Stimulated activated CD8-positive, alpha-beta memory T cell treated with anti-CD3 and anti-CD28 coated beads, Interleukin-7, amount 100 ng/mL, for 24 hours (primary cell): ENCODE data around the gene VWA7.

ENCODE experiments used
- DNase-seq: peaks from one replicate; pipeline ENCODE4 v3.0.0-alpha.2; 2020; ENCODE audit warnings: low read depth

VWA7 gene

DNA sequence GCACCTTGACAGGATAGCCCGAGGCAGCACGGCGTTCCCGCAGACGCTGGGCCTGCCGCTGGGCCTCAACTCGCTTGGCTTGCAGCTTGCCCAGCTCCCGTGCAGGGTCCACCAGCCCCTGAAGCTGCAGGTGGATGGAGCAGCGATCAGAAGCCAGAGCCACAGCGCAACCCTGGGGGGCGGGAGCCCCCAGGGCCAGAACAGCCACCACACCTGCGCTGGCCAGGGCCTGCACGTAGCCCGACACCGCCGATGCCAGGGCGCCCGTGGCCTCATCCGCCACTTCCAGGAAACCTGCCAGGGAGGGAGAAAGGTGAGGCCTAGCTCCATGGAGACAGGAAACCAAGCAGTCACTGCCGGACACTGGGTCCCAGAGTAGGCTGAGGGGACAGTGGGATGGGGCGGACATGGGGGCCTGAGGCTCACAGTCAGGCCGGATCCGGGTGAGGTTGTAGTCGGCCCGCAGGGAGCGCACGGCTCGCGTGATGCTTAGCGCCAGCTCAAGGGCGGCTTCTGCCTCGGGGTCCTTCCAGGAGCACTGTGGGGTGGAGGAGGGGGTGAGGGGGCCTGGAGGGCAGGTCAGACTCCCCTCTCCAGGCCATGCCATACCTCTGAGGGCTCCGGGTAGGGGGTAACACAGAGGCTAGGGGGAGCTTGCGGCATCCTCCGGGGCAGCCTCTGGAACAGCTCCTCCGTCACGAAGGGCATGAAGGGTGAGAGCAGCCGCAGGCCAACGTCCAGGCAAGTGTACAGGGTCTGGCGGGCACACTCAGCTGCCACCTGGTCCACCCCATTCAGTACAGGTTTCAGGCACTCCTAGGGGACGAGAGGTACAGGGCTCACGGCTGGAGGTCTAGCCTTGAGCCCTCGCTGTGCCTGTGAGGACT, 2.1 kb upstream of the VWA7 start:
- DNase-seq: no peak

- DNase-seq: no peak
These were observed 1.1 kb upstream of the VWA7 start for GRCh38 chr6:31778193-31778592.

DNA sequence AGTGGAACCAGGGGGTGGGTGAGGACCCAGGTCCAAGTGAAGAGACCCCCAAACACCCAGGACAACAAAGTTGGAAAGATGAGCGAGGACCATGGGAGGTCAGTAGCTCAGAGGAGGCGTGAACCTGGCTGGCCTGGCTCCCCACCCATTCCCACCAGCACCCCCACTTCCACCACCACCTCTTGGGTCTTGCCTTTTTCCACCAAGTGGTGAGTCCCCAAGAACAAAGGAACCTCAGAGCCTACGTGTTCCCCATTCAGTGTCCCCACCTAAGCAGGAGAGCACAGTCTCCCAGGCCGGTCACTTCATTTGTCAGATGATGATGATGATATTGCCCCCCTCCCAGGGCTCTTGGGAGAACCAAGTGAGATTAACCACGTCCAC, 531 bp upstream of the VWA7 start:
- DNase-seq: no peak

DNA sequence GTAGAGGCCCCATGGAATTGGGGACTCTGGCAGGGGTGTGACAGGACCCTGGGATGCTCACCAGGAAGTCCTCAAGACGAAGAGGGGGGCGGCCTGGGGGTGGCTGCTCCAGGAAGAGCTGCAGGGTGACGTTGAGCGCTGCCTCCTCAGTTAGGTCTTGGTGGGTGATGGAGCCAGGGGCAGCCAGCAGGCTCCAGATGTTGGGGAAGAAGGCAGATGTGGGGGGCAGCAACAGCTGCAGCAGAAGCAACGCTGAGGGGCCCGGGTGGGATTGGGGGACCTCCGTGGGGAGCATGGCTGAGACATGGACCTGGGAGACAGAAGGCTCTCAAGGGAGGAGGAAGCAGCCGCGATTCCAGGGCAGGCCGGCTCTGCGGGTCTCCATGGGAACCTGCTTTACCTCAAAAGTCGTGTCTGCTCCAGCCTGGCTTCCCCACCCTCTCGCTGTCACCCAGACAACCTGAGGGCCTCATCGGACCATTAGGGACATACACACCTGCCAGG, 591 bp downstream of the VWA7 start:
- DNase-seq: no peak

DNA sequence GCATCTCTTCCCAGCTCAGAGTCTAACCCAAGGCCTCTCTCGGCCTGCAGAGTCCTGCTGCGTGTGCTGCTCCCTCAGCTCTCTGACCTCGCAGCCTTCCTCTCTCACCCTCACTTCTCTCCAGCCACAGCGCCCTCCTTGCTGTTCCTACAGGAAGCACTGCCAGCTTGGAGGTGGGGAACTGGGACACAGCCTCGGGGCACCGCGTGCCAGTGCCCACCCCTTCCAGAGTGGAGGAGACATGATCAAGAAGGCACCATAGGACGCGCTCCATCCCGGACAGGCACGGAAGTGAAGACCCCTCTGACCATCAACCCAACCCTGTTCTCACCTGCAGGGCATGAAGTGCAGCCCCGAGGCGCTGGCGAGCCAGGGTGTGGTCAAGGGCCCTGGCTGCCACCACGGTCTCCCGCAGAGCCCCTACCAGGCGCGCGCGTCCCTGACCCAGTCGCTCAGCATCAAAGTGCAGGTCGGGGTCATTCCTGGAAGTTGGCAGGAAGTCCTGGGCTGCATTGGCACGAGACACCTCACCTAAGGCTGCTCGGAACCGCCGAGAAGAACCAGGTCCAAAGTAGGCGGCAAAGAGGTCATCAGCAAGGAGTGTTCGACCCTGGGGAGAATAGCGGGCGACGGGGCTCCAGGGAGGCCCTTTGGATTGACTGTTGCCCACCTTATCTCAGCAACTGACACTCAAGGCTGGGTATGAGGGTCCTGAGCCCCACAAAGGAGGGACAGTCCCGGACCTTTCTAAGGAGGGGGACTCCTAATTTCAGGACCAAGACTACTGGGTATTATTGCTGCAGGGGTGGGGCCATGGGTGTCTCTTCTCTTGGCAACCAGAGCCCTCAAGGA, 1.3 kb downstream of the VWA7 start:
- DNase-seq: no peak

GRCh38 chr6:31775184-31775583, 1.9 kb downstream of the VWA7 start:
- no peak for DNase-seq

GRCh38 chr6:31771992-31772358, 5.2 kb downstream of the VWA7 start:
- no peak for DNase-seq

DNA sequence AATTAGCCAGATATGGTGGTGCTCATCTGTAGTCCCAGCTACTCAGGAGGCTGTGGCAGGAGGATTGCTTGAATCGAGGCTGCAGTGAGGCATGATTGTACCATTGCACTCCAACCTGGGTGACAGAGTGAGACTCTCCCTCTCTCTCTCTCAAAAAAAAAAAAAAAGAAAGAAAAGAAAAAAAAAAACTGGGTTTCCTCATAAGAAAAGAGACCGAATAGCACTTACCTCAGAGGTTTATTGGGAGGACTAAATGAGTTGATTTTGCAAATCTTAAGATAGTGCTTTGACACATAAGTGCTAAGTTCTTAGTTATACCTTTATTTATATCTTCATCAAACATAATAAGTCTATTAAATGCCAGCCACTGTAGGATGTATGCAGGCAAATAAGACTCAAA, 6.3 kb downstream of the VWA7 start:
- no peak for DNase-seq

DNA sequence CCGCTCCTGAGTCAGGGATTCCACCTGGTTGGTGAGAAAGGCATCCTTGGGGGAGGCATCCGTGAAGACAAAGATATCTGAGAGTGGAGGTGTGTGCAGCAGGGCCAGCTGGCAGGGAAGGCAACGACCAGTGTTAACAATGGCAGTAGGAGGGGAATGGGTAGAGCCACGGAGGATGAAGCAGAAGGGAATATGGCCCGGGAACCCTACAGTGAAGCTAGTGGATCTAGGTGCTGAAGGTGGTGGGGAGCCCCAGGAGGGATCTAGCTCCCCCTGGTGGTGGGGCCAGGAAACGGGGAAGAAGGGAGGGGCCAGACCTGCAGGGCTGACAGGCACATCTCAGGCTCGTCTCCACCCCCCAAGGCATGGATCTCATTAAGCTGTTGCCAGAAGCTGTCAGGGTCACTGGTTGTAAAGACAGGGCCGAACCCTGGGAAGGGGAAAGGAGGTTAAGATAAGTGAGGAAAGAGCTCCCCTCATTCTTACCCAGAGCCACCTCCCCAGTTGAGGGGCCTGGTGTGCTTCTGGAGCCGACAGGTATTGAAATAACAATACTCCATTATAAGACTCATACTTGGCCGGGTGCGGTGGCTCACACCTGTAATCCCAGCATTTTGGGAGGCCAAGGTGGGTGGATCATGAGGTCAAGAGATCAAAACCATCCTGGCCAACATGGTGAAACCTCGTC, 7.3 kb downstream of the VWA7 start:
- DNase-seq: peak; percentile 68

GRCh38 chr6:31768363-31769257, 8.5 kb downstream of the VWA7 start:
- DNase-seq: no peak

GRCh38 chr6:31767096-31767645, 10.0 kb downstream of the VWA7 start:
- no peak for DNase-seq

GRCh38 chr6:31765910-31766794, 11.0 kb downstream of the VWA7 start:
- no peak for DNase-seq

- no peak for DNase-seq
These were observed 11.6 kb downstream of the VWA7 start for GRCh38 chr6:31765559-31765909.

DNA sequence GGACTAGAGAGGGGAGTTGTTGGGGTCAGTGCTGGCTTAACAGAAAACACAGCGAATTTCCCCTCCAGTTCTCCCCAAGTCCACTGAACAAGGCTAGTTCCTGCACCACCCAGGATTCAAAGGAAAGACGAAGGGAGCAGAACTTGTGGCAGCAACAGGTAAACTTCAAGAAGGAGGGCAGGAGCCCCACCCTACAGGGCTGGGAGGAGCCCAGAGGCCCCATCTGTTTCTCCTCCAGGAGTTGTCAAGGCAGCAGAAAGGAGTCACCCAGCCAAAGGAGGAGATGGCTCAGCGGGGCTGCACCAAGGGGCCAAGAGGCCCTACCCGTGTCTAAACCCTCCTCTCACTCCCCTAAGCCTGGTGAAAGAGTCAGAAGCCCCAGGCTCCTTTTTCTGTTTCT, 12.9 kb downstream of the VWA7 start:
- DNase-seq: no peak

DNA sequence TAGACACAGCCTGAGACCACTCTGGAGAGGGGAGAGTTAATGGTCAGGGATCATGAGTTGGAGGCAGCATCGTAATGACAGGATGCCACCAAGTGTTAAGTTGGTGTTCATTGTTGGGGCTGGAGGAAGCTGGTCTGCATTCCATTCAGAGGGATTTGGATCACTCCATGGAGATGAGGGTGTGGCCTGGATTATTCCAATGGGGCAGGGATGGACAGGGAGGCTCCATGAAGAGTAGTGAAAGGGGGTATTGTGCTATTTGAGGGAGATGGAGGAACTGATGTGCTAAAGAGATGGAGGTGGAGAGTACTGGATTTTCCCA, 13.5 kb downstream of the VWA7 start:
- no peak for DNase-seq

DNA sequence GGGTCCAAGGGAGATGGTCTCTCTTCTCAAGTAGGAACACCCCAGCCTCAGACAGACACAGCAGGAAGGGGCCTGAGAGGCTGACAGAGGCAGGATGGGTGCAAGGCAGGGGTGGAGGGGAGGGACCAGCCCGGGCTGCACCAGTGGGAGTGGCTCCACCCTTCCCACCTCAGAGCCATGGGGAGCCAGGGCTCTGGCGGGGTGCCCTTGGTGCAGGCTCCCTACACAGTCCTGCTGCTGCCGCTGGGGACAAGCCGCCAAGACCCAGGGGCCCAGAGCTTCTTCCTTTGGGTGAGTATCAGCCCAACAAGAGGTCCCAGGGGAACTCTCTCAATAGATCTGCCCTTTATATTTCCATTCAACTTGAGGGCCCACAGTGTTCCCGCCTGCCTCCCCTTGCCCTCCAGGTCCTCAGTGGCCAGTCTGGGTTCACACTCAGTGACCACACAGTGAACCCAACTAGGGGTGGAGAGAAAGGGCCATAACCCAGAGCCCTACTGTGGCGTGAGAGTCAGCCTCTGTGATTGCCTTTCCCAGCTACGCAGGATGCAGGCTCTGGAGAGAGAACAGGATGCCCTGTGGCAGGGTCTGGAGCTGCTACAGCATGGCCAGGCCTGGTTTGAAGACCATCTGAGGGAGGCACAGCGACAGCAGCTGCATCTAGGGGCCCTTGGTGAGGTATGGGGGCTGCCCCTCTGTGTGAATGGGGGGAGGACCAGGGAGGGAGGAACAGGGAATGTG, 14.1 kb downstream of the VWA7 start:
- no peak for DNase-seq

DNA sequence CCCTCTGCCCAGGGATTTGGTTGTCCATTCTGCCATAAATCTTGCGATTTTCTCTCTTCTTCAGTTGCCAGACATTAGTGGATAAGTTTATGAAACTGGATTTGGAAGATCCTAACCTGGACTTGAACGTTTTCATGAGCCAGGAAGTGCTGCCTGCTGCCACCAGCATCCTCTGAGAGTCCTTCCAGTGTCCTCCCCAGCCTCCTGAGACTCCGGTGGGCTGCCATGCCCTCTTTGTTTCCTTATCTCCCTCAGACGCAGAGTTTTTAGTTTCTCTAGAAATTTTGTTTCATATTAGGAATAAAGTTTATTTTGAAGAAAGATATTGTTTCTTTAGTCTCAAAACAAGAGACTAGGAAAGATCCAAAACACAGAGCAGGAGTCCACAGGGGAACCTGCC, 14.8 kb downstream of the VWA7 start, which contains the start of gene SAPCD1:
Gene SAPCD1, plus strand, starts transcription at position 301 of the 400 bp plus-strand sequence. CDS start 399 bp downstream, outside the sequence.
- no peak for DNase-seq

DNA sequence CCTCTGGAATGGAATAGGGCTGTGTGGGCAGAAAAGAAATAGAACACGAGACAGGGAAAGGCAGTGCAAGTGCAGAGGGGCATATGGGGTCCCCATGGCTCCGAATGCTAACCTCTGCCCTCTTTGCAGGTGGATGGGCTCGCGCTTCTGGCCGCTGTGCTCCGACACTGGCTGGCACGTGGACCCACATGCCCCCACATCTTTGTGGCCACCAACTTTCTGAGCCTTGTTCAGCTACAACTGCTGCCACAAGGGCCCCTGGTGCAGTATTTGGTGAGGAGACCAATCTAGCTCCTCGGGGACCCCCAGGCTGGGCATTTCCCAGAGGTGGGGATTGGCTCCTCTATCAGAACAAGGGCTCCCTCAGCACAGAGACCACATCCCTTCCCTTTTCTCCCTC, 15.8 kb downstream of the VWA7 start:
- DNase-seq: no peak

- DNase-seq: no peak
These were observed 16.3 kb downstream of the VWA7 start for GRCh38 chr6:31760790-31761189.

DNA sequence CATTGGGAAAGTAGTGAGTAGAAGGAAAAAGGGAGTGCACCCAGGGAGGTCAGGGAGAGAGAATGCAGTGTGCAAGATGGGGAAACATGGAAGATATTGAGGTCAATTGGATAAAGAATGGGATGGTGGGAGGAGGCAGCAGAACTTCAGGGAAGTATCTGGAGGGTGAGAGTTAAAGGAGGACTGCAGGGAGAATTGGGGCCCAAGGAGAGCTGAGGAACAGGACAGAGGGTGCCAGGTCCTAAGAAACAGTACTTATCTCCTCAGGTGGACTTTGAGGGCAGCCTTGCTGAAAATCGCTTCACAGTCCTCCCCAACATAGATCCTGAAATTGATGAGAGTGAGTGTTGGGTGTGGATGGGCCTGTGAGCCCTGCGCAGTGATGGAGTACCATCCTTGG, 18.8 kb downstream of the VWA7 start:
- DNase-seq: no peak
